ENCODE results near the gene CD58. TPM values are rescaled to one million over a fixed set of nuclear protein-coding genes. Genes with fewer than 3 reads are reported as not detected.

The CD58 gene
- polyA plus RNA-seq, 1 donor (not counting 4 experiments of a cell fraction or from before 2014, with no cell fraction given) = 38.6 TPM

DNA sequence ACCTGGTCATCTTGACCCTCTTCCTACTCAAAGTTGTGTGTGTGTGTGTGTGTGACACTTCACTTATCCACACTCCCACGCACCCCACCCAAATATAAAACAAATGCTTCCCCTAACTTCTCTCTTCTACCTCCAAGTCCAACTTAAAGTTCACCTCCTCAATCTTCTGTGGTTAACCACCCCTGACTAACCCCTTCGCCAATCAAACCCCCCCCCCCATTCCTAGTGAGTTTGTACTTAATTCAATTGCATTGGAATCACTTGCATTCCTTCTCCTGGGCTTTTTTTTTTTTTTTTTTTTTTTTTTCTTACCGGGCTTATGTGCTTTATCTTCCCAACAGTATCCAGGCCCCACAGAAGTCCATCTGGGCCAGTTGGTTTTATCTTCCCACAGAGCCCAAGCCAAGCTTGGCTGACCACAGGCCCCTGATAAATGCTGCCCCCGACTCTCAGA is 78.4 kb downstream of the CD58 start:
- FAIRE-seq = no peak
- DNase-seq (ENCODE audit: low read depth, low spot score) = no peak
- dilution Hi-C loops (cut with MboI; ENCODE audit: extremely low pct_ligation_motif_present, low sequenced_read_pairs) = no loop called here
- Histone ChIP-seq H3K9me1 (ENCODE audit: control insufficient read depth, extremely low read depth, insufficient read depth, low read length) (no peaks in the 10 kb centered on the region), H3K79me2 (ENCODE audit: control insufficient read depth, insufficient read depth, low read length) (no peaks in the 10 kb centered on the region), H3K9me3 (ENCODE audit: control insufficient read depth, low read depth, low read length) (no peaks in the 10 kb centered on the region), H3K4me3 (ENCODE audit: control insufficient read depth in 2 of 3, extremely low read depth in 1 of 3, insufficient read depth in 2 of 3, low read depth in 1 of 3, low read length in 3 of 3) (no peak overlapping the region), H3K4me2 (ENCODE audit: control insufficient read depth, extremely low read depth, insufficient read depth, low read depth, low read length) (no peak overlapping the region), H3K36me3 (ENCODE audit: control insufficient read depth in 2 of 2, extremely low read depth in 1 of 2, insufficient read depth in 2 of 2, low read length in 2 of 2) (no peaks in the 10 kb centered on the region), H2AFZ (ENCODE audit: control insufficient read depth, low read length) (no peak overlapping the region), H3K27me3 (ENCODE audit: control insufficient read depth, extremely low read depth, insufficient read depth, low read length) (no peaks in the 10 kb centered on the region), H3K27ac (ENCODE audit: control insufficient read depth, insufficient read depth, low read length) (no peak overlapping the region), H3K9ac (ENCODE audit: control insufficient read depth, extremely low read depth, insufficient read depth, low read length) (no peak overlapping the region), H3K4me1 (ENCODE audit: control insufficient read depth, extremely low read depth, insufficient read depth, low read length) (peaks cover 15% of the 10 kb centered on the region), H4K20me1 (ENCODE audit: control insufficient read depth, extremely low read depth, insufficient read depth, low read length) (no peaks in the 10 kb centered on the region)
- TF ChIP-seq, protein P1, sequence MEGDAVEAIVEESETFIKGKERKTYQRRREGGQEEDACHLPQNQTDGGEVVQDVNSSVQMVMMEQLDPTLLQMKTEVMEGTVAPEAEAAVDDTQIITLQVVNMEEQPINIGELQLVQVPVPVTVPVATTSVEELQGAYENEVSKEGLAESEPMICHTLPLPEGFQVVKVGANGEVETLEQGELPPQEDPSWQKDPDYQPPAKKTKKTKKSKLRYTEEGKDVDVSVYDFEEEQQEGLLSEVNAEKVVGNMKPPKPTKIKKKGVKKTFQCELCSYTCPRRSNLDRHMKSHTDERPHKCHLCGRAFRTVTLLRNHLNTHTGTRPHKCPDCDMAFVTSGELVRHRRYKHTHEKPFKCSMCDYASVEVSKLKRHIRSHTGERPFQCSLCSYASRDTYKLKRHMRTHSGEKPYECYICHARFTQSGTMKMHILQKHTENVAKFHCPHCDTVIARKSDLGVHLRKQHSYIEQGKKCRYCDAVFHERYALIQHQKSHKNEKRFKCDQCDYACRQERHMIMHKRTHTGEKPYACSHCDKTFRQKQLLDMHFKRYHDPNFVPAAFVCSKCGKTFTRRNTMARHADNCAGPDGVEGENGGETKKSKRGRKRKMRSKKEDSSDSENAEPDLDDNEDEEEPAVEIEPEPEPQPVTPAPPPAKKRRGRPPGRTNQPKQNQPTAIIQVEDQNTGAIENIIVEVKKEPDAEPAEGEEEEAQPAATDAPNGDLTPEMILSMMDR (optimal IDR thresholded peaks at IDR 0.05 in 1 of 3, IDR thresholded peaks at IDR 0.05 in 1 of 3, conservative IDR thresholded peaks at IDR 0.05 in 1 of 3; ENCODE audit: extremely low read depth in 1 of 3, insufficient read depth in 2 of 3, low read length in 3 of 3) = no peak
- no peak for TF ChIP-seq EZH2 (IDR thresholded peaks at IDR 0.05; ENCODE audit: low read length)

DNA sequence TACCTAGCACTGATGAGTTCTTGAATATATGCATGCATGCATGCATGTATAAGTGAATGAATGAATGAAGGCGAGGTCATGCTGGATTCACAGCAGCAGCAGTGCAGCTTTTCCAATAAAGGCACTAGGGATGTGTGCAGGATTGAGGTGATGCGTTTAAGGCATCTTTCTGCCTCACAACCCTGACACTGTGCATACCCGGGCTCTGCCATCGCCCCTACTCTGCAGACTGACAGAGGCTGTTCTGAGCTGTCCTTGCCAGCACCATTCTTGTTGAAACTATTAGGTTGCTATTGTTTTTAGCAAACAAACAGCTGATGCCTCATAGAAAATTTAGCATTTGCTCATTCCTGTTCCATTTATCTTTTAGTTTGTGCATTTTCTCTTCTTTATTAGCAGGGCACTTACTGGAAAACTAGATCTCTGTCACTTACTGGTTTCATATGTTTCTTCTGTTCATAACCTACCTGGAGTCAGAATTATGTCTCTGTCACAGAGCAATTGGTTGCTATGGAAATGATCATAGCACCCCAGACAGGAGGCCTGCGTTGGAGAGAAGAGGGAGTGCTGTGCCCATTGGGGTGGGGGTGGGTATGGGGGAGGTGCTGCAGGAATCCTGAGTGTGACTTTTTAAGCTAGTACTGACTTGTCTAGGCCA is 79.0 kb downstream of the CD58 start:
- DNase-seq (ENCODE audit: low read depth, low spot score) (no peak), FAIRE-seq (no peak)
- Histone ChIP-seq H3K4me3 (ENCODE audit: control insufficient read depth in 2 of 3, extremely low read depth in 1 of 3, insufficient read depth in 2 of 3, low read depth in 1 of 3, low read length in 3 of 3) (no peak overlapping the region), H3K27ac (ENCODE audit: control insufficient read depth, insufficient read depth, low read length) (no peak overlapping the region), H3K9me3 (ENCODE audit: control insufficient read depth, low read depth, low read length) (no peaks in the 10 kb centered on the region), H3K4me1 (ENCODE audit: control insufficient read depth, extremely low read depth, insufficient read depth, low read length) (peaks cover 15% of the 10 kb centered on the region), H2AFZ (ENCODE audit: control insufficient read depth, low read length) (no peak overlapping the region), H4K20me1 (ENCODE audit: control insufficient read depth, extremely low read depth, insufficient read depth, low read length) (no peaks in the 10 kb centered on the region), H3K27me3 (ENCODE audit: control insufficient read depth, extremely low read depth, insufficient read depth, low read length) (no peaks in the 10 kb centered on the region), H3K4me2 (ENCODE audit: control insufficient read depth, extremely low read depth, insufficient read depth, low read depth, low read length) (no peak overlapping the region), H3K36me3 (ENCODE audit: control insufficient read depth in 2 of 2, extremely low read depth in 1 of 2, insufficient read depth in 2 of 2, low read length in 2 of 2) (no peaks in the 10 kb centered on the region), H3K79me2 (ENCODE audit: control insufficient read depth, insufficient read depth, low read length) (no peaks in the 10 kb centered on the region), H3K9ac (ENCODE audit: control insufficient read depth, extremely low read depth, insufficient read depth, low read length) (no peak overlapping the region), H3K9me1 (ENCODE audit: control insufficient read depth, extremely low read depth, insufficient read depth, low read length) (no peaks in the 10 kb centered on the region)
- TF ChIP-seq EZH2 (IDR thresholded peaks at IDR 0.05; ENCODE audit: low read length) = no peak
- TF ChIP-seq, protein P1 (optimal IDR thresholded peaks at IDR 0.05 in 1 of 3, IDR thresholded peaks at IDR 0.05 in 1 of 3, conservative IDR thresholded peaks at IDR 0.05 in 1 of 3; ENCODE audit: extremely low read depth in 1 of 3, insufficient read depth in 2 of 3, low read length in 3 of 3) = no peak
- dilution Hi-C loops (cut with MboI; ENCODE audit: extremely low pct_ligation_motif_present, low sequenced_read_pairs) = no loop called here

Measured in keratinocyte (primary cell).